AG04450 (cell line): ENCODE results near the gene CERCAM. TPM values are rescaled to one million over a fixed set of nuclear protein-coding genes. Genes with fewer than 3 reads are reported as not detected.

ENCODE experiments used
- CTCF ChIA-PET: fragments of 300-600, 350-600 bp; formaldehyde crosslinking; extraction: SDS; loops from one replicate; lab custom pipeline; 2022; ENCODE audit warnings: antibody characterized with exemption, inconsistent platforms; lab: Charles Lee
- POLR2A ChIA-PET: fragments of 350-600 bp; formaldehyde crosslinking; extraction: SDS; loops from one replicate; lab custom pipeline; 2021; ENCODE audit warnings: antibody characterized with exemption, inconsistent platforms; lab: Yijun Ruan, JAX
- DNase-seq: peaks from one replicate; pipeline ENCODE4 v3.0.0-alpha.2; 2011; ENCODE audit warnings: low read depth, low spot score
- H3K27ac ChIP-seq: one replicate; pipeline ENCODE4 v1.5.1; 2012; ENCODE audit warnings: low read depth, low read length, control low read depth
- H3K27me3 ChIP-seq: one replicate; pipeline ENCODE4 v1.6.0; 2012; ENCODE audit warnings: low read length; ENCODE audit not compliant: control insufficient read depth, insufficient read depth
- H3K4me3 ChIP-seq: 2 replicates; pipeline ENCODE4 v1.5.1; 2011; ENCODE audit warnings: mild to moderate bottlenecking, low read depth, low read length, control low read depth
- H3K9me3 ChIP-seq: 2 replicates; pipeline ENCODE4 v1.5.1; 2012; ENCODE audit warnings: low read length; ENCODE audit not compliant: control insufficient read depth, insufficient read depth
- CTCF ChIP-seq: IDR thresholded peaks from 2 replicates; pipeline ENCODE4 v1.5.1; 2011; ENCODE audit warnings: low read depth, low read length, control low read depth, inconsistent platforms
- polyA plus RNA-seq: library from polyadenylated mRNA; depleted of rRNA; stranded (reverse); fragments of >200 nt; gene quantifications from 2 replicates; pipeline ENCODE4 v1.2.3, GENCODE V29; 2011; rRNA removed

The CERCAM gene
- polyA plus RNA-seq, 1 experiment: 54.9 TPM

- no peak for DNase-seq
- CTCF ChIA-PET: interaction anchor here (1.1 kb wide), 1 partner anchor 48 kb away, joined by 3 read pairs; no protein-coding TSS in a partner anchor
- Histone ChIP-seq H3K9me3 (no peaks in the 10 kb centered on the region), H3K27ac (no peak overlapping the region), H3K27me3 (no peaks in the 10 kb centered on the region), H3K4me3 (no peak overlapping the region)
- POLR2A ChIA-PET: no interaction called here
- TF ChIP-seq CTCF: no peak
These were observed 65.5 kb downstream of the CERCAM start for GRCh38 chr9:128486201-128486600.

Other genes with a start within 250 kb of the CERCAM start
- gene CIZ1, start 229.3 kb upstream of the CERCAM start, polyA plus RNA-seq: 26.9 and 45.6 TPM in 2 replicates
- 12.0 and 17.4 TPM in 2 replicates for gene DNM1, start 217.5 kb upstream of the CERCAM start, polyA plus RNA-seq
- gene GOLGA2, start 144.8 kb upstream of the CERCAM start, polyA plus RNA-seq: 112 and 121 TPM in 2 replicates
- 72.2 and 75.8 TPM in 2 replicates for gene SWI5, start 144.6 kb upstream of the CERCAM start, polyA plus RNA-seq
- gene TRUB2, start 98.4 kb upstream of the CERCAM start, polyA plus RNA-seq: 15.1 and 20.7 TPM in 2 replicates
- 19.0 and 24.8 TPM in 2 replicates for gene COQ4, start 98.0 kb upstream of the CERCAM start, polyA plus RNA-seq
- 7.7 and 9.4 TPM in 2 replicates for gene SLC27A4, start 80.3 kb upstream of the CERCAM start, polyA plus RNA-seq
- gene URM1, start 49.5 kb upstream of the CERCAM start, polyA plus RNA-seq: 44.7 and 65.1 TPM in 2 replicates
- gene ODF2, start 35.1 kb downstream of the CERCAM start, polyA plus RNA-seq: 16.8 and 19.4 TPM in 2 replicates
- gene GLE1, start 83.9 kb downstream of the CERCAM start, polyA plus RNA-seq: 21.6 and 27.3 TPM in 2 replicates
- gene SPTAN1, start 131.7 kb downstream of the CERCAM start, polyA plus RNA-seq: 211 and 275 TPM in 2 replicates
- gene DYNC2I2, start 236.0 kb downstream of the CERCAM start, polyA plus RNA-seq: 10.9 and 16.7 TPM in 2 replicates